ENCODE results near the gene VPS37C.

GRCh38 chr11:61082062-61082870 is 79.0 kb downstream of the VPS37C start:
- TF ChIP-seq POLR2A (IDR thresholded peaks at IDR 0.05; ENCODE audit: low read depth, low read length) = no peak
- no peak for TF ChIP-seq CEBPB (IDR thresholded peaks at IDR 0.05; ENCODE audit: borderline replicate concordance in 1 of 2, low read depth in 2 of 2, low read length in 2 of 2)

Data from GM12878 (cell line).